ENCODE measurements around the gene ARHGAP23.

DNA sequence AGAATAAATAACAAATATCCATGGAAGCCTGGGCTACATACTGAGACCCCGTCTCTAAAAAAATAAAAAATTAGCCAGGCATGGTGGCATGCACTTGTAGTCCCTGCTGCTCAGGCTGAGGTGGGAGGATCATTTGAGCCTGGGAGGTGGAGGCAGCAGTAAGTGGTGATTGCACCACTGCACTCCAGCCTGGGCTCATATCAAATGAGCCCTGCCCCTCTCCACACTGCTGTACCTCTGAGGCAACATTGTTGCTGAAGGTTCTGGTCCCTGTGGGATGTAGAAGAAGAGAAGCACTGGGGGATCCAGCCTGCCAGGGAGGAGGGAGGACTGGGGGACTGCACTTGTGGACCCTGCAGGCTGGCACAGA lies 11.4 kb upstream of the ARHGAP23 start:
- TF ChIP-seq, protein P1, sequence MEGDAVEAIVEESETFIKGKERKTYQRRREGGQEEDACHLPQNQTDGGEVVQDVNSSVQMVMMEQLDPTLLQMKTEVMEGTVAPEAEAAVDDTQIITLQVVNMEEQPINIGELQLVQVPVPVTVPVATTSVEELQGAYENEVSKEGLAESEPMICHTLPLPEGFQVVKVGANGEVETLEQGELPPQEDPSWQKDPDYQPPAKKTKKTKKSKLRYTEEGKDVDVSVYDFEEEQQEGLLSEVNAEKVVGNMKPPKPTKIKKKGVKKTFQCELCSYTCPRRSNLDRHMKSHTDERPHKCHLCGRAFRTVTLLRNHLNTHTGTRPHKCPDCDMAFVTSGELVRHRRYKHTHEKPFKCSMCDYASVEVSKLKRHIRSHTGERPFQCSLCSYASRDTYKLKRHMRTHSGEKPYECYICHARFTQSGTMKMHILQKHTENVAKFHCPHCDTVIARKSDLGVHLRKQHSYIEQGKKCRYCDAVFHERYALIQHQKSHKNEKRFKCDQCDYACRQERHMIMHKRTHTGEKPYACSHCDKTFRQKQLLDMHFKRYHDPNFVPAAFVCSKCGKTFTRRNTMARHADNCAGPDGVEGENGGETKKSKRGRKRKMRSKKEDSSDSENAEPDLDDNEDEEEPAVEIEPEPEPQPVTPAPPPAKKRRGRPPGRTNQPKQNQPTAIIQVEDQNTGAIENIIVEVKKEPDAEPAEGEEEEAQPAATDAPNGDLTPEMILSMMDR (conservative IDR thresholded peaks at IDR 0.05 in 1 of 2, IDR thresholded peaks at IDR 0.05 in 1 of 2; ENCODE audit: extremely low read depth in 1 of 2, insufficient read depth in 1 of 2, low read depth in 1 of 2, low read length in 2 of 2): no peak
- no peak for TF ChIP-seq EZH2 (IDR thresholded peaks at IDR 0.05; ENCODE audit: borderline replicate concordance, low read length)

Data from mammary epithelial cell (primary cell).